OCI-LY3 (cell line): ENCODE measurements around the gene PDE7B.

ENCODE experiments used
- H2AFZ ChIP-seq: fragments of 200-600, 300-600 bp; shearing (Covaris generic); 2 replicates; pipeline ENCODE4 v1.6.0; 2014; ENCODE audit warnings: antibody characterized with exemption, low read depth, low read length
- H3K27ac ChIP-seq: fragments of 200-600, 300-600 bp; sonication (generic); 2 replicates; pipeline ENCODE4 v1.5.1; 2014; ENCODE audit warnings: mild to moderate bottlenecking, low read length, moderate library complexity, mixed read lengths
- H3K27me3 ChIP-seq: fragments of 200-600, 300-600 bp; sonication (generic); 2 replicates; pipeline ENCODE4 v1.6.1; 2014; ENCODE audit warnings: low read depth, low read length, mixed read lengths
- H3K36me3 ChIP-seq: fragments of 200-600, 300-600 bp; sonication (generic); replicated peaks from 2 replicates; pipeline ENCODE3; 2014; ENCODE audit warnings: low read depth, low read length, mixed read lengths
- H3K4me1 ChIP-seq: fragments of 300-600, 200-600 bp; sonication (generic); 2 replicates; pipeline ENCODE4 v1.6.1; 2014; ENCODE audit warnings: low read length, mixed read lengths
- H3K4me2 ChIP-seq: fragments of 200-600, 300-600 bp; sonication (generic); 2 replicates; pipeline ENCODE4 v1.6.1; 2014; ENCODE audit warnings: low read length, mixed read lengths
- H3K4me3 ChIP-seq: fragments of 300-600, 200-600 bp; sonication (generic); 2 replicates; pipeline ENCODE4 v1.5.1; 2014; ENCODE audit warnings: antibody characterized with exemption, mild to moderate bottlenecking, low read length, moderate library complexity
- H3K79me2 ChIP-seq: fragments of 300-600, 200-600 bp; shearing (Covaris generic); 2 replicates; pipeline ENCODE4 v1.6.1; 2014; ENCODE audit warnings: mild to moderate bottlenecking, low read length, mixed read lengths
- H3K9ac ChIP-seq: fragments of 300-600, 200-600 bp; shearing (Covaris generic); 2 replicates; pipeline ENCODE4 v1.6.0; 2014; ENCODE audit warnings: mild to moderate bottlenecking, low read length, moderate library complexity
- H3K9me3 ChIP-seq: fragments of 200-600, 300-600 bp; shearing (Covaris generic); 2 replicates; pipeline ENCODE4 v1.6.1; 2014; ENCODE audit warnings: low read length, mixed read lengths; ENCODE audit not compliant: insufficient read depth
- H4K20me1 ChIP-seq: fragments of 200-600, 300-600 bp; sonication (generic); 2 replicates; pipeline ENCODE4 v1.6.1; 2016; ENCODE audit warnings: low read length, mixed read lengths; ENCODE audit not compliant: insufficient read depth
- EZH2phosphoT487 ChIP-seq: fragments of 200-600 bp; shearing (Covaris generic); IDR thresholded peaks from 2 replicates; pipeline ENCODE4 v1.6.1; 2018; ENCODE audit warnings: antibody characterized with exemption, mixed run types, low read depth
- TF ChIP-seq, protein P1 (sequence below): fragments of 200-600, 300-600 bp; sonication (generic); IDR thresholded peaks from 2 replicates; pipeline ENCODE4 v1.5.1; 2014; ENCODE audit warnings: antibody characterized with exemption, low read length, low read depth

The PDE7B gene

GRCh38 chr6:136125585-136125984, 274.1 kb downstream of the PDE7B start:
- H3K4me1 ChIP-seq: no peaks in the 10 kb centered on the region
- no peaks in the 10 kb centered on the region for H3K79me2 ChIP-seq
- TF ChIP-seq, protein P1, sequence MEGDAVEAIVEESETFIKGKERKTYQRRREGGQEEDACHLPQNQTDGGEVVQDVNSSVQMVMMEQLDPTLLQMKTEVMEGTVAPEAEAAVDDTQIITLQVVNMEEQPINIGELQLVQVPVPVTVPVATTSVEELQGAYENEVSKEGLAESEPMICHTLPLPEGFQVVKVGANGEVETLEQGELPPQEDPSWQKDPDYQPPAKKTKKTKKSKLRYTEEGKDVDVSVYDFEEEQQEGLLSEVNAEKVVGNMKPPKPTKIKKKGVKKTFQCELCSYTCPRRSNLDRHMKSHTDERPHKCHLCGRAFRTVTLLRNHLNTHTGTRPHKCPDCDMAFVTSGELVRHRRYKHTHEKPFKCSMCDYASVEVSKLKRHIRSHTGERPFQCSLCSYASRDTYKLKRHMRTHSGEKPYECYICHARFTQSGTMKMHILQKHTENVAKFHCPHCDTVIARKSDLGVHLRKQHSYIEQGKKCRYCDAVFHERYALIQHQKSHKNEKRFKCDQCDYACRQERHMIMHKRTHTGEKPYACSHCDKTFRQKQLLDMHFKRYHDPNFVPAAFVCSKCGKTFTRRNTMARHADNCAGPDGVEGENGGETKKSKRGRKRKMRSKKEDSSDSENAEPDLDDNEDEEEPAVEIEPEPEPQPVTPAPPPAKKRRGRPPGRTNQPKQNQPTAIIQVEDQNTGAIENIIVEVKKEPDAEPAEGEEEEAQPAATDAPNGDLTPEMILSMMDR: no peak
- no peak for TF ChIP-seq EZH2phosphoT487

GRCh38 chr6:136127873-136128272, 276.4 kb downstream of the PDE7B start:
- H2AFZ ChIP-seq: no peak overlapping the region
- no peaks in the 10 kb centered on the region for H3K27me3 ChIP-seq
- H3K4me2 ChIP-seq: no peak overlapping the region
- H3K9ac ChIP-seq: no peak overlapping the region
- no peaks in the 10 kb centered on the region for H4K20me1 ChIP-seq
- H3K4me1 ChIP-seq: no peaks in the 10 kb centered on the region
- no peak overlapping the region for H3K4me3 ChIP-seq
- no peaks in the 10 kb centered on the region for H3K36me3 ChIP-seq
- H3K27ac ChIP-seq: no peak overlapping the region
- H3K9me3 ChIP-seq: no peaks in the 10 kb centered on the region
- no peaks in the 10 kb centered on the region for H3K79me2 ChIP-seq
- no peak for TF ChIP-seq EZH2phosphoT487
- TF ChIP-seq, protein P1: no peak

More at GRCh38 chr6:136125585-136125984, 274.1 kb downstream of the PDE7B start:
- no peaks in the 10 kb centered on the region for H3K9me3 ChIP-seq
- no peak overlapping the region for H3K9ac ChIP-seq
- H4K20me1 ChIP-seq: no peaks in the 10 kb centered on the region
- no peaks in the 10 kb centered on the region for H3K27me3 ChIP-seq
- no peak overlapping the region for H2AFZ ChIP-seq
- H3K27ac ChIP-seq: no peak overlapping the region
- no peak overlapping the region for H3K4me2 ChIP-seq
- no peaks in the 10 kb centered on the region for H3K36me3 ChIP-seq
- H3K4me3 ChIP-seq: no peak overlapping the region

DNA sequence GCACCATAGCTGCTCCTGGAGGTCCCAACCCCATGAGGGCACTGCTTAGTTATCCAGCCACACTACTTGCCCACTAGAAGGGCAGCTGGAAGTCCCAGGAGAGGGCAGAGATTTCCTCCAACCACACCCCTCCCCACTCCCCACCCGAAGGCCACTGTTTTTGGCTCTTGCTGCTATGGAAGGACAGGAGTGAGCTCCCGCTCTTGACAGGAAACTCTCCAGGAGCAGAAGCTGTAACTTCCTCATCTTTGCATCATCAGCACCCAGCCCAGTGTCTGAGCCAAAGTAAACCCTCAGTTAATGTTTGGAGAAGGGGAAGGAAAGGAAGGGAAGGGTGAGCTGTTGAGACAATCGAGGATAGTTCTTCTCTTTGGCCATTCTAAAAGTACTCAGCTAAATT, 277.9 kb downstream of the PDE7B start:
- TF ChIP-seq, protein P1: no peak
- no peak for TF ChIP-seq EZH2phosphoT487

DNA sequence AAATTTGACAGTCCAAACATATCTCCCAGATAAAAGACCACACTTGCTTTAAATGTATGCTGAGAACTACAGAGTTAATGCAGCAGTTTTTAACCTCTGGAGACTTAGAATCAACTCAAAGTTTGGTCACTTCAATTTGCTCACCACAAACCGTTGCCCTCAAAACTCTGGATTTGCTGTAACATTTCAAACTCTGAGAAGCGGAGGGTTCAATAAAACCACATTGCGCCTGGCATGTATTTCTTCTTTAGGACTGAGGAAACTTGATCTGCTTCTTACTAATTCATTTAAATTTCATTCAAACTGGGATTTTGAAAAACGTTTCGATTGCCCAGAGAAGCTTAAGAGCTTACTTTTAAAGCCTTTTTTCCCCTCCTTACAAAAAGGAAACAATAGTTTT, 282.8 kb downstream of the PDE7B start:
- H3K4me1 ChIP-seq: no peaks in the 10 kb centered on the region
- H2AFZ ChIP-seq: no peak overlapping the region
- no peak overlapping the region for H3K4me3 ChIP-seq
- TF ChIP-seq, protein P1: no peak
- no peak for TF ChIP-seq EZH2phosphoT487
- H3K9ac ChIP-seq: no peak overlapping the region
- H3K36me3 ChIP-seq: no peaks in the 10 kb centered on the region
- H3K27ac ChIP-seq: no peak overlapping the region
- no peaks in the 10 kb centered on the region for H3K27me3 ChIP-seq
- no peaks in the 10 kb centered on the region for H3K79me2 ChIP-seq
- H4K20me1 ChIP-seq: no peaks in the 10 kb centered on the region
- H3K9me3 ChIP-seq: no peaks in the 10 kb centered on the region
- no peak overlapping the region for H3K4me2 ChIP-seq

More for the DNA sequence above, 277.9 kb downstream of the PDE7B start:
- Histone ChIP-seq H2AFZ (no peak overlapping the region), H3K79me2 (no peaks in the 10 kb centered on the region), H3K4me2 (no peak overlapping the region), H3K27ac (no peak overlapping the region), H4K20me1 (no peaks in the 10 kb centered on the region), H3K4me1 (no peaks in the 10 kb centered on the region), H3K9ac (no peak overlapping the region), H3K9me3 (no peaks in the 10 kb centered on the region), H3K4me3 (no peak overlapping the region), H3K27me3 (no peaks in the 10 kb centered on the region), H3K36me3 (no peaks in the 10 kb centered on the region)
